Body of pancreas (tissue), 4 donors: ENCODE results near the gene CLDN24. TPM values are rescaled to one million over a fixed set of nuclear protein-coding genes. Genes with fewer than 3 reads are reported as not detected.

Experiments used
- ATAC-seq: fragments of 150-250 bp; one replicate; pipeline ENCODE4 v1.9.1; 2016
- DNase-seq, 4 donors: peaks; one replicate each; pipeline ENCODE4 v3.0.0-alpha.2; 2019
- H3K27ac ChIP-seq, 4 donors: fragments of 200-600 bp; sonication (generic); 1 replicate in 3 of 4; 2 replicates in 1 of 4; pipeline versions ENCODE4 v1.5.1 to v1.6.1; 2016 to 2019; ENCODE audit warnings: mild to moderate bottlenecking in 1 of 4, mixed read lengths in 1 of 4, moderate library complexity in 1 of 4
- H3K27me3 ChIP-seq, 2 donors: fragments of 200-600 bp; sonication (generic); one replicate each; pipeline ENCODE4 v1.6.0; 2016; ENCODE audit warnings: mild to moderate bottlenecking in 1 of 2
- H3K36me3 ChIP-seq, 2 donors: fragments of 200-600 bp; sonication (generic); replicated peaks in 1 of 2; 2 replicates each; pipeline ENCODE4 v1.5.1; 2016; ENCODE audit warnings: low read depth in 2 of 2; ENCODE audit not compliant: insufficient read depth in 1 of 2
- H3K4me1 ChIP-seq: fragments of 200-600 bp; sonication (generic); one replicate; pipeline ENCODE4 v1.6.0; 2016
- H3K4me3 ChIP-seq, 2 donors: fragments of 200-600 bp; sonication (generic); 1 replicate in 1 of 2; 2 replicates in 1 of 2; pipeline ENCODE4 v1.5.1; 2016 to 2019
- H3K9me3 ChIP-seq, 3 donors: fragments of 200-600 bp; sonication (generic); 1 replicate in 2 of 3; 2 replicates in 1 of 3; pipeline ENCODE4 v1.5.1; 2016
- POLR2A ChIP-seq, 3 donors: fragments of 450-650 bp; IDR thresholded peaks; one replicate each; pipeline ENCODE4 v1.6.1; 2016; ENCODE audit warnings: antibody characterized with exemption in 3 of 3, mild to moderate bottlenecking in 2 of 3
- WGBS, 2 donors: methylation state at CpG; one replicate each; pipeline ENCODE4 v1.1.5; 2017; 5-methylcytosine and 5-hydroxymethylcytosine counted together
- intact Hi-C: fragments of 100-400 bp; cut with DNase I; formaldehyde crosslinking; loops from one replicate; pipeline ENCODE4 v1.15.1; 2023
- total RNA-seq, 2 donors: library from RNA; depleted of rRNA; stranded (reverse); fragments of >200 nt; gene quantifications; one replicate each; pipeline ENCODE4 v1.1.0, GENCODE V29; 2016
- TF ChIP-seq, protein P1 (sequence below), 7 experiments: fragments of 450-650 bp in 4 of 7; fragments of 200-600 bp in 3 of 7; sonication (generic) in 3 of 7; IDR thresholded peaks; one replicate each; pipeline ENCODE4 v1.5.1; 2016 to 2019; ENCODE audit warnings: antibody characterized with exemption in 7 of 7

Gene CLDN24
- total RNA-seq, 2 donors from 2014 or later = not detected

- DNase-seq = no peak
- ATAC-seq = no peak
- H3K27me3 ChIP-seq = no peaks in the 10 kb centered on the region
- intact Hi-C loops = no loop called here
- H3K4me3 ChIP-seq = no peak overlapping the region
- 72 to 76% methylated on average over 15 of the region's 15 CpGs for WGBS, 2 donors
- H3K27ac ChIP-seq = no peak overlapping the region
- H3K36me3 ChIP-seq = no peaks in the 10 kb centered on the region
- H3K4me1 ChIP-seq = no peaks in the 10 kb centered on the region
- TF ChIP-seq, protein P1, sequence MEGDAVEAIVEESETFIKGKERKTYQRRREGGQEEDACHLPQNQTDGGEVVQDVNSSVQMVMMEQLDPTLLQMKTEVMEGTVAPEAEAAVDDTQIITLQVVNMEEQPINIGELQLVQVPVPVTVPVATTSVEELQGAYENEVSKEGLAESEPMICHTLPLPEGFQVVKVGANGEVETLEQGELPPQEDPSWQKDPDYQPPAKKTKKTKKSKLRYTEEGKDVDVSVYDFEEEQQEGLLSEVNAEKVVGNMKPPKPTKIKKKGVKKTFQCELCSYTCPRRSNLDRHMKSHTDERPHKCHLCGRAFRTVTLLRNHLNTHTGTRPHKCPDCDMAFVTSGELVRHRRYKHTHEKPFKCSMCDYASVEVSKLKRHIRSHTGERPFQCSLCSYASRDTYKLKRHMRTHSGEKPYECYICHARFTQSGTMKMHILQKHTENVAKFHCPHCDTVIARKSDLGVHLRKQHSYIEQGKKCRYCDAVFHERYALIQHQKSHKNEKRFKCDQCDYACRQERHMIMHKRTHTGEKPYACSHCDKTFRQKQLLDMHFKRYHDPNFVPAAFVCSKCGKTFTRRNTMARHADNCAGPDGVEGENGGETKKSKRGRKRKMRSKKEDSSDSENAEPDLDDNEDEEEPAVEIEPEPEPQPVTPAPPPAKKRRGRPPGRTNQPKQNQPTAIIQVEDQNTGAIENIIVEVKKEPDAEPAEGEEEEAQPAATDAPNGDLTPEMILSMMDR (IDR thresholded peaks at IDR 0.05) = no peak
- no peak for TF ChIP-seq POLR2A (IDR thresholded peaks at IDR 0.05)
- no peaks in the 10 kb centered on the region for H3K9me3 ChIP-seq
Observed at GRCh38 chr4:183362916-183363542, 40.8 kb upstream of the CLDN24 start.

GRCh38 chr4:183362036-183362435 lies 39.8 kb upstream of the CLDN24 start:
- DNase-seq = no peak
- Histone ChIP-seq H3K27me3 (no peaks in the 10 kb centered on the region), H3K4me1 (no peaks in the 10 kb centered on the region), H3K9me3 (no peaks in the 10 kb centered on the region), H3K4me3 (no peak overlapping the region), H3K36me3 (no peaks in the 10 kb centered on the region), H3K27ac (no peak overlapping the region)
- 91 to 97% methylated on average over 4 of the region's 4 CpGs for WGBS, 2 donors
- ATAC-seq = no peak
- no peak for TF ChIP-seq POLR2A (IDR thresholded peaks at IDR 0.05)
- TF ChIP-seq, protein P1 (IDR thresholded peaks at IDR 0.05) = no peak
- intact Hi-C loops = no loop called here

DNA sequence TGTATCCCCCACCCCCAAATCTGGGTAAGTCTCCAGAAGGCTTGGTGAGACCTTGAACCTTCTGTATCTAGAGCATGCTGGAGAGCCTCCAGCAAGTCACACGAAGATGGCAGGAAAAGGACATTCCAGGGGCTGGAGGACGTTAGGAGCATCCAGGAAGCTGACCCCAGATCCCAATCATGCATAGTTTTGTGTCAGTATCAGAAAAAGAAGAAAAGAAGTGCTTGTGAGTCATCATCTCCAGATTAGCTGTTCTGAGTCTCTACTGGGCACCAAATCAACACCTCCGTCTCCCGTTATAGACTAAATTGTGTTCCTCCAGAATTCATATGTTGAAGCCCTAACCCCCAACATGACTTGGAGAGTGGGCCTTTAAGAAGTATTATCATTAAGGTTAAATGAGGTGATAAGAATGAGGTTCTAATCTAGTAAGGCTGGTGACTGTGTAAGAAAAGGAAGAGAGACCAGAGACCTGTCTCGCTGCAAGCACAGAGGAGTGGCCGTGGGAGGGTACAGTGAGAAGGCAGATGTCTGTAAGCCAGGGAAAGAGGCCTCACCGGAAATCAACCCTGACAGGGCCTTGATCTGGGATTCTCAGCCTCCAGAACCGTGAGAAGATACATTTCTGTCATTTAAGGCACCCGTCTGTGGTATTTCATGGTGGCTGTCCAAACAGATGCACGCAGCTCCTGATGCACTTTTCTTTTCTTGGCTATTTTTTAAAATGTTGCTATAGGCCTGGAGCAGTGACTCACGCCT lies 38.1 kb upstream of the CLDN24 start:
- H3K27me3 ChIP-seq = no peaks in the 10 kb centered on the region
- no peak overlapping the region for H3K4me3 ChIP-seq
- DNase-seq (no peak), ATAC-seq (no peak)
- peaks cover 5% of the 10 kb centered on the region for H3K4me1 ChIP-seq
- WGBS, 2 donors = 73 to 79% methylated on average over 9 to 11 of the region's 11 CpGs
- H3K36me3 ChIP-seq = no peaks in the 10 kb centered on the region
- TF ChIP-seq POLR2A (IDR thresholded peaks at IDR 0.05) = no peak
- TF ChIP-seq, protein P1 (IDR thresholded peaks at IDR 0.05) = no peak
- no peak overlapping the region for H3K27ac ChIP-seq
- no peaks in the 10 kb centered on the region for H3K9me3 ChIP-seq
- intact Hi-C loops = no loop called here

DNA sequence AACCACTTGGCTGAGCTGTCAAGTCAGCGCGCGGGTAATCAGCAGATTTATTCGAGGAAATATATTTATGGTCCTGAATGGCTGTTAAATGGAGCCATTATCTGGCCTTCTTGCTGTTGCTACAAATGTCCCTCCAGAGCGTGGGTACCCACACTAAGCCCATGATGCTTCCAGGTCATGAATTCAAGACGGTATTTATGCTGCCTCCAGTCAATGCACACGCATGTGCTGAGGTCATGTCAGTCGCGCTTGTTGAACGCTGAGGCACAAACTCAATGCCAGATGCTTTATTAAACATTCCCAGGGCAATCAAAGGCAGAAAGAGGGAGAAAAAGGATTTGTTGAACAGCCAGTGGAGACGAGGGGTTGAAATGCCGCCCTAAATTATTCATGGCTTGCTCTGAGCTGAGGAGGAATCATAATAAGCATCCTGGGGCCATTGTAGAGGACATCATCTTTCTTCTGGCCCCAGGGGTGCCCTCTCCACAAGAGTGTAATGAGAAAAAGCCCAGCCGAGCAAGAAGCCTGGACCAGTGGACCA lies 36.1 kb upstream of the CLDN24 start:
- Histone ChIP-seq H3K9me3 (no peaks in the 10 kb centered on the region), H3K27ac (no peak overlapping the region), H3K27me3 (no peaks in the 10 kb centered on the region), H3K4me1 (peaks cover 5% of the 10 kb centered on the region), H3K36me3 (no peaks in the 10 kb centered on the region), H3K4me3 (no peak overlapping the region)
- intact Hi-C loops = no loop called here
- DNase-seq (no peak), ATAC-seq (no peak)
- 81 to 85% methylated on average over 13 of the region's 13 CpGs for WGBS, 2 donors
- TF ChIP-seq, protein P1 (IDR thresholded peaks at IDR 0.05) = no peak
- TF ChIP-seq POLR2A (IDR thresholded peaks at IDR 0.05) = no peak
